ENCODE measurements around the gene NCAPD3. TPM values are rescaled to one million over a fixed set of nuclear protein-coding genes. Genes with fewer than 3 reads are reported as not detected.

Gene NCAPD3
- total and polyA plus RNA-seq, 2 donors (not counting 3 experiments of a cell fraction or from before 2014, with no cell fraction given), result 22.6 to 43.8 TPM

- DNase-seq (ENCODE audit: low read depth, low spot score) (no peak), FAIRE-seq (no peak)
- Histone ChIP-seq H3K9me1 (replicated peaks; ENCODE audit: control insufficient read depth, extremely low read depth, insufficient read depth, low read length) (no peaks in the 10 kb centered on the region), H3K4me1 (ENCODE audit: control insufficient read depth, extremely low read depth, insufficient read depth, low read length) (no peaks in the 10 kb centered on the region), H3K9me3 (replicated peaks; ENCODE audit: control insufficient read depth, insufficient read depth, low read length) (no peaks in the 10 kb centered on the region), H3K4me3 (replicated peaks in 1 of 3; ENCODE audit: insufficient read depth in 1 of 3, low read depth in 1 of 3, low read length in 3 of 3) (no peak overlapping the region), H3K27ac (ENCODE audit: insufficient read depth, low read depth, low read length) (no peak overlapping the region), H2AFZ (ENCODE audit: low read depth, low read length) (no peak overlapping the region), H3K36me3 (ENCODE audit: control insufficient read depth in 2 of 2, extremely low read depth in 1 of 2, insufficient read depth in 2 of 2, low read length in 2 of 2) (peaks cover 5 to 13% of the 10 kb centered on the region in 2 experiments), H3K9ac (replicated peaks; ENCODE audit: extremely low read depth, insufficient read depth, low read length) (no peak overlapping the region), H3K79me2 (ENCODE audit: control insufficient read depth, insufficient read depth, low read length) (no peaks in the 10 kb centered on the region), H3K4me2 (ENCODE audit: insufficient read depth, low read length) (no peak overlapping the region), H3K27me3 (ENCODE audit: control insufficient read depth in 2 of 2, insufficient read depth in 2 of 2, low read length in 2 of 2) (no peaks in the 10 kb centered on the region), H4K20me1 (replicated peaks; ENCODE audit: control insufficient read depth, extremely low read depth, insufficient read depth, low read length) (no peaks in the 10 kb centered on the region)
- CTCF ChIA-PET, result no interaction called here
- intact Hi-C loops (cut with micrococcal nuclease), result no loop called here
- no peak for TF ChIP-seq MYC (IDR thresholded peaks at IDR 0.05; ENCODE audit: low read depth, low read length)
- TF ChIP-seq GATA2 (IDR thresholded peaks at IDR 0.05; ENCODE audit: insufficient read depth, insufficient read length, low read depth, low read length), result no peak
- TF ChIP-seq JUN (IDR thresholded peaks at IDR 0.05; ENCODE audit: borderline replicate concordance, insufficient read depth, insufficient read length, low read depth), result no peak
- TF ChIP-seq FOS (IDR thresholded peaks at IDR 0.05; ENCODE audit: borderline replicate concordance, insufficient read depth, low read length), result no peak
- TF ChIP-seq POLR2A (IDR thresholded peaks at IDR 0.05; ENCODE audit: low read depth, low read length), result no peak
- TF ChIP-seq CTCF (IDR thresholded peaks at IDR 0.05; ENCODE audit: extremely low read depth in 1 of 2, insufficient read depth in 1 of 2, low read depth in 1 of 2, low read length in 2 of 2), result no peak
- dilution Hi-C loops (cut with MboI; ENCODE audit: extremely low pct_ligation_motif_present, low sequenced_read_pairs), result no loop called here
- POLR2A ChIA-PET, result no interaction called here
- no TSS peak for BruUV-seq (replicated peaks)
Measured at GRCh38 chr11:134202661-134203060, 21.1 kb downstream of the NCAPD3 start.

DNA sequence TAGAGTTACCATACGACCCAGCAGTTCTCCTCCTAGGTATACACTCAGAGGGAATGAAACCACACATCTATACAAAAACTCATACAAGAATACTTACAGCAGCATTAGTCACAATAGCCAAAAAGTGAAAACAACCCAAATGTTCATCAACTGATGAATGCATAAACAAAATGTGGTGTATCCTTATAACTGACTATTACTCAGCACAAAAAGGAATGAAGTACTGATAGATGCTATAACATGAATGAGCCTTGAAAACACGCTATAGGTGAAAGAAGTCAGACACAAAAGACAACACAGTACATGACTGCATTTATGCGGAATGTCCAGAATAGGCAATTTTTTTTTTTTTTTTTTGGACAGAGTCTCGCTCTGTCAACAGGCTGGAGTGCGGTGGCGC, 23.1 kb downstream of the NCAPD3 start:
- intact Hi-C loops (cut with micrococcal nuclease), result no loop called here
- FAIRE-seq, result no peak

More for the DNA sequence above, 23.1 kb downstream of the NCAPD3 start:
- DNase-seq (ENCODE audit: low read depth, low spot score), result no peak
- Histone ChIP-seq H4K20me1 (replicated peaks; ENCODE audit: control insufficient read depth, extremely low read depth, insufficient read depth, low read length) (no peaks in the 10 kb centered on the region), H3K27me3 (ENCODE audit: control insufficient read depth in 2 of 2, insufficient read depth in 2 of 2, low read length in 2 of 2) (no peaks in the 10 kb centered on the region), H3K4me3 (replicated peaks in 1 of 3; ENCODE audit: insufficient read depth in 1 of 3, low read depth in 1 of 3, low read length in 3 of 3) (no peak overlapping the region), H3K9me3 (replicated peaks; ENCODE audit: control insufficient read depth, insufficient read depth, low read length) (no peaks in the 10 kb centered on the region), H3K4me2 (ENCODE audit: insufficient read depth, low read length) (no peak overlapping the region), H3K9me1 (replicated peaks; ENCODE audit: control insufficient read depth, extremely low read depth, insufficient read depth, low read length) (no peaks in the 10 kb centered on the region), H3K4me1 (ENCODE audit: control insufficient read depth, extremely low read depth, insufficient read depth, low read length) (no peaks in the 10 kb centered on the region), H3K9ac (replicated peaks; ENCODE audit: extremely low read depth, insufficient read depth, low read length) (no peak overlapping the region), H2AFZ (ENCODE audit: low read depth, low read length) (no peak overlapping the region), H3K36me3 (ENCODE audit: control insufficient read depth in 2 of 2, extremely low read depth in 1 of 2, insufficient read depth in 2 of 2, low read length in 2 of 2) (peaks cover 0 to 8% of the 10 kb centered on the region in 2 experiments), H3K27ac (ENCODE audit: insufficient read depth, low read depth, low read length) (no peak overlapping the region), H3K79me2 (ENCODE audit: control insufficient read depth, insufficient read depth, low read length) (no peaks in the 10 kb centered on the region)
- TF ChIP-seq MAX (IDR thresholded peaks at IDR 0.05; ENCODE audit: insufficient read depth, insufficient read length) (no peak), GATA2 (IDR thresholded peaks at IDR 0.05; ENCODE audit: insufficient read depth, insufficient read length, low read depth, low read length) (no peak), POLR2AphosphoS5 (IDR thresholded peaks at IDR 0.05; ENCODE audit: insufficient read depth, low read depth, low read length) (no peak), CTCF (IDR thresholded peaks at IDR 0.05; ENCODE audit: extremely low read depth in 1 of 2, insufficient read depth in 1 of 2, low read depth in 1 of 2, low read length in 2 of 2) (no peak)
- dilution Hi-C loops (cut with MboI; ENCODE audit: extremely low pct_ligation_motif_present, low sequenced_read_pairs), result no loop called here
- BruUV-seq (replicated peaks), result no TSS peak
- POLR2A ChIA-PET, result no interaction called here
- CTCF ChIA-PET, result interaction anchor here (1.0 kb wide), 1 partner anchor 8 kb away, joined by 3 read pairs; no protein-coding TSS in a partner anchor
